OCI-LY3 (cell line): ENCODE results near the gene PNMA6E.

Source experiments
- H2AFZ ChIP-seq: fragments of 200-600, 300-600 bp; shearing (Covaris generic); 2 replicates; pipeline ENCODE4 v1.6.0; 2014; ENCODE audit warnings: antibody characterized with exemption, low read depth, low read length
- H3K27ac ChIP-seq: fragments of 200-600, 300-600 bp; sonication (generic); 2 replicates; pipeline ENCODE4 v1.5.1; 2014; ENCODE audit warnings: mild to moderate bottlenecking, low read length, moderate library complexity, mixed read lengths
- H3K27me3 ChIP-seq: fragments of 200-600, 300-600 bp; sonication (generic); 2 replicates; pipeline ENCODE4 v1.6.1; 2014; ENCODE audit warnings: low read depth, low read length, mixed read lengths
- H3K36me3 ChIP-seq: fragments of 200-600, 300-600 bp; sonication (generic); replicated peaks from 2 replicates; pipeline ENCODE3; 2014; ENCODE audit warnings: low read depth, low read length, mixed read lengths
- H3K4me1 ChIP-seq: fragments of 300-600, 200-600 bp; sonication (generic); 2 replicates; pipeline ENCODE4 v1.6.1; 2014; ENCODE audit warnings: low read length, mixed read lengths
- H3K4me2 ChIP-seq: fragments of 200-600, 300-600 bp; sonication (generic); 2 replicates; pipeline ENCODE4 v1.6.1; 2014; ENCODE audit warnings: low read length, mixed read lengths
- H3K4me3 ChIP-seq: fragments of 300-600, 200-600 bp; sonication (generic); 2 replicates; pipeline ENCODE4 v1.5.1; 2014; ENCODE audit warnings: antibody characterized with exemption, mild to moderate bottlenecking, low read length, moderate library complexity
- H3K79me2 ChIP-seq: fragments of 300-600, 200-600 bp; shearing (Covaris generic); 2 replicates; pipeline ENCODE4 v1.6.1; 2014; ENCODE audit warnings: mild to moderate bottlenecking, low read length, mixed read lengths
- H3K9ac ChIP-seq: fragments of 300-600, 200-600 bp; shearing (Covaris generic); 2 replicates; pipeline ENCODE4 v1.6.0; 2014; ENCODE audit warnings: mild to moderate bottlenecking, low read length, moderate library complexity
- H3K9me3 ChIP-seq: fragments of 200-600, 300-600 bp; shearing (Covaris generic); 2 replicates; pipeline ENCODE4 v1.6.1; 2014; ENCODE audit warnings: low read length, mixed read lengths; ENCODE audit not compliant: insufficient read depth
- H4K20me1 ChIP-seq: fragments of 200-600, 300-600 bp; sonication (generic); 2 replicates; pipeline ENCODE4 v1.6.1; 2016; ENCODE audit warnings: low read length, mixed read lengths; ENCODE audit not compliant: insufficient read depth
- EZH2phosphoT487 ChIP-seq: fragments of 200-600 bp; shearing (Covaris generic); IDR thresholded peaks from 2 replicates; pipeline ENCODE4 v1.6.1; 2018; ENCODE audit warnings: antibody characterized with exemption, mixed run types, low read depth
- TF ChIP-seq, protein P1 (sequence below): fragments of 200-600, 300-600 bp; sonication (generic); IDR thresholded peaks from 2 replicates; pipeline ENCODE4 v1.5.1; 2014; ENCODE audit warnings: antibody characterized with exemption, low read length, low read depth

The PNMA6E gene

DNA sequence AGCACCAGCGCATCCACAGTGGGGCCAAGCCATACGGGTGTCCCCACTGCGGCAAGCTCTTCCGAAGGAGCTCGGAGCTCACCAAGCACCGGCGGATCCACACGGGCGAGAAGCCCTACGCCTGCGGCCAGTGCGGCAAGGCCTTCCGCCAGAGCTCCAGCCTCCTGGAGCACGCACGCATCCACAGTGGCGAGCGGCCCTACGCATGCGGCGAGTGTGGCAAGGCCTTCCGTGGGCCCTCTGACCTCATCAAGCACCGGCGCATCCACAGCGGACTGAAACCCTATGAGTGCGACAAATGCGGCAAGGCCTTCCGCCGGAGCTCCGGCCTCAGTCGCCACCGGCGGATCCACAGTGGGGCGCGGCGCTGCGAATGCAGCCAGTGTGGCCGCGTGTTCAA is 53.6 kb downstream of the PNMA6E start:
- Histone ChIP-seq H3K79me2 (peaks cover 26% of the 10 kb centered on the region), H3K36me3 (peaks cover 56% of the 10 kb centered on the region), H4K20me1 (peaks cover 35% of the 10 kb centered on the region), H3K27me3 (no peaks in the 10 kb centered on the region), H2AFZ (no peak overlapping the region), H3K4me2 (no peak overlapping the region), H3K9ac (no peak overlapping the region), H3K4me3 (no peak overlapping the region), H3K9me3 (no peaks in the 10 kb centered on the region), H3K4me1 (no peaks in the 10 kb centered on the region), H3K27ac (no peak overlapping the region)
- TF ChIP-seq EZH2phosphoT487: no peak
- TF ChIP-seq, protein P1, sequence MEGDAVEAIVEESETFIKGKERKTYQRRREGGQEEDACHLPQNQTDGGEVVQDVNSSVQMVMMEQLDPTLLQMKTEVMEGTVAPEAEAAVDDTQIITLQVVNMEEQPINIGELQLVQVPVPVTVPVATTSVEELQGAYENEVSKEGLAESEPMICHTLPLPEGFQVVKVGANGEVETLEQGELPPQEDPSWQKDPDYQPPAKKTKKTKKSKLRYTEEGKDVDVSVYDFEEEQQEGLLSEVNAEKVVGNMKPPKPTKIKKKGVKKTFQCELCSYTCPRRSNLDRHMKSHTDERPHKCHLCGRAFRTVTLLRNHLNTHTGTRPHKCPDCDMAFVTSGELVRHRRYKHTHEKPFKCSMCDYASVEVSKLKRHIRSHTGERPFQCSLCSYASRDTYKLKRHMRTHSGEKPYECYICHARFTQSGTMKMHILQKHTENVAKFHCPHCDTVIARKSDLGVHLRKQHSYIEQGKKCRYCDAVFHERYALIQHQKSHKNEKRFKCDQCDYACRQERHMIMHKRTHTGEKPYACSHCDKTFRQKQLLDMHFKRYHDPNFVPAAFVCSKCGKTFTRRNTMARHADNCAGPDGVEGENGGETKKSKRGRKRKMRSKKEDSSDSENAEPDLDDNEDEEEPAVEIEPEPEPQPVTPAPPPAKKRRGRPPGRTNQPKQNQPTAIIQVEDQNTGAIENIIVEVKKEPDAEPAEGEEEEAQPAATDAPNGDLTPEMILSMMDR: no peak
